NAMALWA (cell line): ENCODE results near the gene FAM184A.
A peak's percentile ranks its signal among the peaks of the same experiment; 100 is the strongest.
"Not testable (repeated sequence)": the region's sequence is repeated elsewhere in the genome, so short reads cannot be mapped to it uniquely, and the experiment has no call there.

Experiments
- DNase-seq: peaks from one replicate; pipeline ENCODE4 v3.0.0-alpha.2; 2015; ENCODE audit warnings: low spot score

The FAM184A gene, protein sequence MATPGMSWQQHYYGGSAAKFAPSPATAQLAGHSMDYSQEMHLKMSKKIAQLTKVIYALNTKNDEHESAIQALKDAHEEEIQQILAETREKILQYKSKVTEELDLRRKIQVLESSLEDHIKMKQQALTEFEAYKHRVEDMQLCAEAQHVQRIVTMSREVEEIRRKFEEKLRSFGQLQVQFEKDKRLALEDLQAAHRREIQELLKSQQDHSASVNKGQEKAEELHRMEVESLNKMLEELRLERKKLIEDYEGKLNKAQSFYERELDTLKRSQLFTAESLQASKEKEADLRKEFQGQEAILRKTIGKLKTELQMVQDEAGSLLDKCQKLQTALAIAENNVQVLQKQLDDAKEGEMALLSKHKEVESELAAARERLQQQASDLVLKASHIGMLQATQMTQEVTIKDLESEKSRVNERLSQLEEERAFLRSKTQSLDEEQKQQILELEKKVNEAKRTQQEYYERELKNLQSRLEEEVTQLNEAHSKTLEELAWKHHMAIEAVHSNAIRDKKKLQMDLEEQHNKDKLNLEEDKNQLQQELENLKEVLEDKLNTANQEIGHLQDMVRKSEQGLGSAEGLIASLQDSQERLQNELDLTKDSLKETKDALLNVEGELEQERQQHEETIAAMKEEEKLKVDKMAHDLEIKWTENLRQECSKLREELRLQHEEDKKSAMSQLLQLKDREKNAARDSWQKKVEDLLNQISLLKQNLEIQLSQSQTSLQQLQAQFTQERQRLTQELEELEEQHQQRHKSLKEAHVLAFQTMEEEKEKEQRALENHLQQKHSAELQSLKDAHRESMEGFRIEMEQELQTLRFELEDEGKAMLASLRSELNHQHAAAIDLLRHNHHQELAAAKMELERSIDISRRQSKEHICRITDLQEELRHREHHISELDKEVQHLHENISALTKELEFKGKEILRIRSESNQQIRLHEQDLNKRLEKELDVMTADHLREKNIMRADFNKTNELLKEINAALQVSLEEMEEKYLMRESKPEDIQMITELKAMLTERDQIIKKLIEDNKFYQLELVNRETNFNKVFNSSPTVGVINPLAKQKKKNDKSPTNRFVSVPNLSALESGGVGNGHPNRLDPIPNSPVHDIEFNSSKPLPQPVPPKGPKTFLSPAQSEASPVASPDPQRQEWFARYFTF

GRCh38 chr6:119078376-119079282 lies at the start of gene FAM184A:
Gene FAM184A, minus strand, starts transcription at chr6:119078664. Its CDS starts 365 bp downstream, at chr6:119078299.
- no peak for DNase-seq

DNA sequence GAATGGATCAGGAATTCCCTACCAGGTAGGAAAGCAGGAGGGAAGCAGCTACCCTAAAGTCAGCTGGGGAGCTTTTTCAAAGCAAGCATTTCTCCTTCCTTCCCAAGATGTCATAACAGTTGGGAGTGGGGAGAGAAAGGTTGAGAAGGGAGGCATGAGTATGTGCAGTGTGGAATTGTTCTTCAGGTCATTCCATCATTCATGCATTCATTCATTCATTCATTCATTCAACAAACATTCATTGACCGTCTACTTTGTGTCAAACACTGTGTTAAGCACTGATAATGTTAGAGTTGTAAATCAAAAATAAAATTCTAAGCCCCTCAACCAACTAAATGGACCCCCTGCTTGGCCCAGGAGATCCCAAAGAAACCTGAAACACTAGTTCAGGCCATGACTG lies 49.2 kb upstream of the FAM184A start:
- no peak for DNase-seq

GRCh38 chr6:119126826-119127225 lies 48.4 kb upstream of the FAM184A start:
- no peak for DNase-seq

DNA sequence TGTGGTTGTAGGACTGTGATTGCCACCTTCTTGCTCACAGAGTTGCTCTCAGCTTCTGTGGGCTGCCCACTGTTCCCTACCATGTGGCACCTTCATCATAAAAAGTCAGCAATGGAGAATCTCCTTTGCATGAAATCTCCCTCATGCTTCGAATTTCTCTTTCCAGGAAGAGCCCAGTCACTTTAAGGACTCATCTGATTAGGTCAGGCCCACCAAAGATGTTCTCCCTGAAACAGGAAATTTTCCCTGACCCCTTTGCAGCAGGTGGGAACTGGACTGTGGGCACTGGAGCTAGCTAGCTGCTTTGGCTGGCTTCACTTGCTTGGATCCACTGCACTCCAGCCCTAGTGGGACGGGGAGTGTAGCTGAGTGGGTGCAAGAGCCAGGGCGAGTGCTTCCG lies 47.7 kb upstream of the FAM184A start:
- no peak for DNase-seq

DNA sequence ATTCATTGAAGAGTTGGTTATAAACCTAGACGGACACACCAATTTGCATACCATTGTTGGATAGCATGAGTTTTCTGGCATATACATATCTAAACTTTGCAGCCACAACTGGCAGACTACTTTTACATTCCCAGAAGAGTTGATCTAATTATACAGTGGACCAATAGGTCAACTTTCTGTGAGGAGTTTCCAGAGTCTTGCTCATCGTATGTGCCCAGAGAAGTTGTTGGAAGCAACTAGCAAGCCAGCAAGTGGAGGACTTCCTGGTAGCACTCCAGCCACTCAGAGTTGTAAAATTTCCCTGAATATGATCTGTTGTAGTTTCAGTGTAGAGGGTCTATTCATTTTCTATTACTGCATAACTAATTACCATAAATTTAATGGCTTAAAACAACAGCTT lies 47.1 kb upstream of the FAM184A start:
- no peak for DNase-seq

- DNase-seq: no peak
Measured at GRCh38 chr6:119124079-119124824, 45.8 kb upstream of the FAM184A start.

- no peak for DNase-seq
Measured at GRCh38 chr6:119122336-119122735, 43.9 kb upstream of the FAM184A start.

GRCh38 chr6:119121367-119121766 lies 42.9 kb upstream of the FAM184A start:
- no peak for DNase-seq

DNA sequence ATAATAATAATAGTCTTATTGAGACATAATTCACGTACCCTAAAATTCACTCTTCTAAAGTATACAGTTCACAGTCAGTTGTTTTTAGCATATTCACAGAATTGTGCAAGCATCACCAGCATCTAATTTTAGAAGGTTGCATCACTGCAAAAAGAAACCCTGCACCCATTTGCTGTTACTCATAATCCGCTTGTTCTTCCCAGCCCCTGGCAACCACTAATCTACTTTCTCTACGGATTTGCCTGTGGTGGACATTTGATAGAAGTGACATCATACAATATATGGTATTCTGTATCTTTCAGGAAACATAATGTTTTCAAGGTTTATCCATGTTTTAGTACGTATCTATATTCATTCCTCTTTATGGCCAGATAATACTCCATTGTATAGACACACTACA lies 41.5 kb upstream of the FAM184A start:
- DNase-seq: no peak

DNA sequence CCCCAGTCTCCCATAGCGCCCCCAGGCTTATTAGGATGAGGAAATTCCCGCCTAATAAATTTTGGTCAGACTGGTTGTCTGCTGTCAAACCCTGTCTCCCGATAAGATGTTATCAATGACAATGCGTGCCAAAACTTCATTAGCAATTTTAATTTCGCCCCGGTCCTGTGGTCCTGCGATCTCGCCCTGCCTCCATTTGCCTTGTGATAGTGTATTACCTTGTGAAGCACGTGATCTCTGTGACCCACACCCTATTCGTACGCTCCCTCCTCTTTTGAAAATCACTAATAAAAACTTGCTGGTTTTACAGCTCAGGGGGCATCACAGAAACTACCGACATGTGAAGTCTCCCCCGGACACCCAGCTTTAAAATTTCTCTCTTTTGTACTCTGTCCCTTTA lies 40.6 kb upstream of the FAM184A start:
- not testable (repeated sequence) for DNase-seq

DNA sequence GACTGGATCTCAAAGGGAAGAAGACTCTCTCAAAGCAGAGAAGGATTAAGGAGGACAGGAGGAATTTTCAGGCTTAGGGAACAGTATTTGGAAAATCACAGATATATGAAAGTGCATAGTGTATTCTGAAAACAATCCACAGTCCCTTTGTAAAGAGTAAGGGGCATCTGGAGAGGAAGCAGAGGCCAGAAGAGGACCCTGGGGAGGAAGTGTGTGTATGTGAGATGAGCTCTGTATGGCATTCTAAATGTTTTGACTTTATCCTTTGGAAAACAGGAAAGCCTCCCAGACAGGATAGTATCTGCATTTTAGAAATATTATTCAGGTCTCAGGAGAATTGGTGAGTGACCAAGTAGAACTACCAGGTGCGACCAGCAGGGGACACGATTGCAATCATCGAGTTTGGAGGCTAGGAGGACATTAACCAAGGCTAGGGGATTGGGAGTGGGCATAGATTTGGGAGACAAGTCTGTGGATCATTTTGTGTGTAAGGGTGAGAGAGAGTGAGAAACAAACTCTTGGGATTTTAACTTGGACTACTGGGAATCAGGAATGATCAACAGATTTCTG lies 38.3 kb upstream of the FAM184A start:
- peak; percentile 10 for DNase-seq

DNA sequence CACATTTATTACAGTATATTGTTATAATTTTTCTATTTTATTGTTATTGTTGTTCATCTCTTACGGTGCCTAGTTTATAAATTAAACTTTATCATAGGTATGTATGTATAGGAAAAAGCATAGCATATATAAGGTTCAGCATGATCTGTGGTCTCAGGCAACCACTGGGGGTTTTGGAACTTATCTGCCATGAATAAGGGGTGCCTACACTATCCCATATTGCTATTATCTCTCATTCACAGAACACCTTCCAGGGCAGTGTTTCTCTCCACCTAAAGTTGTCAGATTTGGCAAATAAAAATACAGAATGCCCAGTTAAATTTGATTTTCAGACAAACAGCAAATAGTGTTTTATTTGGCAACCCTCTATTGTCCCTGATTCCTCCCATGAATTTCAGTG lies 35.5 kb upstream of the FAM184A start:
- no peak for DNase-seq

GRCh38 chr6:119112812-119113530 lies 34.5 kb upstream of the FAM184A start:
- DNase-seq: no peak

DNA sequence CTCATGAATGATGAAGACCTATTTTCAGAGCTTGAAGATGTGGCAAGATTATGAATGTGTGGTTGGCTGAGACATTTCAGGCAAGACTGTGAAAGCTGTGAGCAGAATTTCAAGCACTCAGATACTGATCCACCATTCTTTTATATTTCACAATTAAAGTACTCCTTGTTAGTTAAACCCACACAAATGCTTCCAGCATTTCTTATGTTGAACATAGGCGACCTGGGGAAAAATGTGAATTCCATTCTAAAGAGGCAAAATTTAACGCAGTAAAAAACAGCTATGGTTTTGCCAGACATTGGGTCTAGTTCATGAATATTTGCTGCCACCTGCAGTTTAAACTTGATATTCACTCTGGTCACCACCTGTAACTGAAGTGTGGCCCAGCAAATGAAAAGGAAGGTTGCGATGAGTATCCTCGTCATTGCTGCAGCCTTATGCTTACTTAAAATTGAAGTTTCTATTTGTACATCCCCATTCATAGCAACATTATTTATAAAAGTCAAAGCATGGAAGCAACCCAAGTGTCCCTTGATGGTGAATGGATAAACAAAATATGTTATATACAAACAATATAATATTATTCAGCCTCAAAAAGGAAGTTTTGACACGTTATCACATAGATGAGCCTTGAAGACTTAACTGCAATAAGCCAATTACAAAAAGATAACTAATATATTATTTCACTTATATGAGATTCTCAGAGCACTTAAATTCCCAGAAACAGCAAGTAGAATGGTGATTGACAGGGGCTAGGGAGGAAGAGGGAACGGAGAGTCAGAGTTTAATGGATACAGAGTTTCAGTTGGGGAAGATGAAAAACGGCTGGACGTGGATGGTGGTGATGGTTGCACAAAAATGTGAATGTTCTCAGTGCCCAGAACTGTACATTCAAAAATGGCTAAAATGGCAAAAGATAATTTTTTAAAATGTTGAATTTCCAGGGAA lies 32.4 kb upstream of the FAM184A start:
- DNase-seq: peak; percentile 81

DNA sequence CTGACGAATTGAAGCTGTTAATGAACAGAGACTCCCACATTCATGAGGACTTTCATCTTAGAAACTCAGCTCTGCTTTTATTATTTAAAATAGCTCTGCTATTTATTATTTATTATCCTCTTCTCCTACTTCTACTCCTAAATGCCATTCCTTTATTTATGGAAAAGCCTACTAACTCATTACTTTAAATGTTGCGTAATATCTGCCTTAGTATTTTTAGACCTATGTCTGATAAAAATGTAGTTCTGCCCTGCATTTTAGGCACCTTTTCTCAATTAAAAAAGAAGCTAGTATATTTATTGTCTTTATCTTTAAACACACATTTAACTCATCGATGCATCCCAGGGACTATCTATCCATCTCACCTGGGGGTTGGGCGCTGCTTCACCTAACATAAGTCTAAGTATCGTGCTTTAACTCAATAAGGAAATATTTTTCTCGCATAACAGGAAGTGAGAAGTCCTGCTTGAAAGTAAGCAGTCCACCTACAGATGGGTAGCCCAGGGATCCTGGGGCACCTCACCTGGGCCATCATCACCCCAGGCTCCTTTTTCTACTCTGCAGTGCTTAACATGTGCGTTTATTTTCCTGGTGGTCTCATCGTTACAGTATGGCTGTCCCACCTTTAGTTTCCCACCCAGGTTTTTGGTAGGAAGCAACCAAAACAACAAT lies 31.3 kb upstream of the FAM184A start:
- DNase-seq: no peak

- DNase-seq: no peak
Measured at GRCh38 chr6:119108076-119108475, 29.6 kb upstream of the FAM184A start.

GRCh38 chr6:119105282-119105681 lies 26.8 kb upstream of the FAM184A start:
- no peak for DNase-seq

- DNase-seq: no peak
Measured at GRCh38 chr6:119102901-119103300, 24.4 kb upstream of the FAM184A start.
